Activated naive CD8-positive, alpha-beta T cell treated with anti-CD3 and anti-CD28 coated beads, Interleukin-2, amount 10 ng/mL, durations not matched to agents 7 days and 5 days (primary cell): ENCODE results near the gene GNG4. TPM values are rescaled to one million over a fixed set of nuclear protein-coding genes. Genes with fewer than 3 reads are reported as not detected.

Experiments
- ATAC-seq: fragments of 150-1000 bp; cut with Tn5 transposase; one replicate; pipeline ENCODE4 v1.10.0; 2021; ENCODE audit warnings: low read depth, moderate library complexity
- POLR2A ChIA-PET: fragments of 350-600 bp; sonication (Branson Sonifier 250); formaldehyde crosslinking; loops from one replicate; lab custom pipeline; 2021; ENCODE audit warnings: antibody characterized with exemption; lab: Charles Lee
- DNase-seq: peaks from one replicate; pipeline ENCODE4 v3.0.0; 2021
- H3K27ac Mint-ChIP-seq: one replicate; pipeline ENCODE4 v1.8.0; 2022; ENCODE audit warnings: mild to moderate bottlenecking, mixed read lengths
- H3K27me3 Mint-ChIP-seq: one replicate; pipeline ENCODE4 v1.8.0; 2022; ENCODE audit warnings: mild to moderate bottlenecking, moderate library complexity, mixed read lengths
- H3K36me3 Mint-ChIP-seq: one replicate; pipeline ENCODE4 v1.8.0; 2021; ENCODE audit warnings: mild to moderate bottlenecking, mixed read lengths
- H3K4me1 Mint-ChIP-seq: one replicate; pipeline ENCODE4 v1.8.0; 2021; ENCODE audit warnings: mixed read lengths
- H3K4me3 Mint-ChIP-seq: one replicate; pipeline ENCODE4 v1.8.0; 2022; ENCODE audit warnings: mild to moderate bottlenecking, moderate library complexity, mixed read lengths
- H3K9me3 Mint-ChIP-seq: one replicate; pipeline ENCODE4 v1.8.0; 2021; ENCODE audit warnings: mixed read lengths
- total RNA-seq, 2 experiments: library from RNA; stranded (reverse); gene quantifications; one replicate each; pipeline ENCODE4 v1.2.3, GENCODE V29; 2021

The GNG4 gene
- total RNA-seq, 2 experiments from 2014 or later: not detected

- peaks cover 27% of the 10 kb centered on the region for H3K27me3 Mint-ChIP-seq
- H3K9me3 Mint-ChIP-seq: no peaks in the 10 kb centered on the region
- no peaks in the 10 kb centered on the region for H3K4me1 Mint-ChIP-seq
- no peak for DNase-seq
- H3K36me3 Mint-ChIP-seq: no peaks in the 10 kb centered on the region
- no peak overlapping the region for H3K4me3 Mint-ChIP-seq
- POLR2A ChIA-PET: no interaction called here
- no peak for ATAC-seq
- H3K27ac Mint-ChIP-seq: no peak overlapping the region
Measured at GRCh38 chr1:235511470-235512240, 137.9 kb downstream of the GNG4 start.

GRCh38 chr1:235510823-235511222 is 138.8 kb downstream of the GNG4 start:
- H3K27ac Mint-ChIP-seq: no peak overlapping the region
- no peaks in the 10 kb centered on the region for H3K9me3 Mint-ChIP-seq
- ATAC-seq (no peak), DNase-seq (no peak)
- POLR2A ChIA-PET: no interaction called here
- H3K36me3 Mint-ChIP-seq: no peaks in the 10 kb centered on the region
- peaks cover 23% of the 10 kb centered on the region for H3K27me3 Mint-ChIP-seq
- peaks cover 4% of the 10 kb centered on the region for H3K4me1 Mint-ChIP-seq
- no peak overlapping the region for H3K4me3 Mint-ChIP-seq

GRCh38 chr1:235507623-235508022 is 142.0 kb downstream of the GNG4 start:
- ATAC-seq (no peak), DNase-seq (no peak)
- no peaks in the 10 kb centered on the region for H3K36me3 Mint-ChIP-seq
- POLR2A ChIA-PET: no interaction called here
- H3K9me3 Mint-ChIP-seq: no peaks in the 10 kb centered on the region
- H3K4me3 Mint-ChIP-seq: no peak overlapping the region
- H3K4me1 Mint-ChIP-seq: peaks cover 11% of the 10 kb centered on the region
- no peak overlapping the region for H3K27ac Mint-ChIP-seq
- H3K27me3 Mint-ChIP-seq: peaks cover 20% of the 10 kb centered on the region

GRCh38 chr1:235504494-235505222 is 144.9 kb downstream of the GNG4 start:
- Mint-ChIP-seq H3K4me3 (peak overlapping the region; percentile 90), H3K4me1 (peaks cover 20% of the 10 kb centered on the region), H3K36me3 (no peaks in the 10 kb centered on the region), H3K27me3 (peaks cover 9% of the 10 kb centered on the region), H3K27ac (peak overlapping the region; percentile 92), H3K9me3 (no peaks in the 10 kb centered on the region)
- ATAC-seq (peak; percentile 87), DNase-seq (peak; percentile 98)
- POLR2A ChIA-PET: interaction anchor here (0.6 to 2.1 kb wide), 11 partner anchors 28 to 1026 kb away, joined by 3 to 7 read pairs (median 4); partner anchors contain the start of genes RBM34 and TARBP1

DNA sequence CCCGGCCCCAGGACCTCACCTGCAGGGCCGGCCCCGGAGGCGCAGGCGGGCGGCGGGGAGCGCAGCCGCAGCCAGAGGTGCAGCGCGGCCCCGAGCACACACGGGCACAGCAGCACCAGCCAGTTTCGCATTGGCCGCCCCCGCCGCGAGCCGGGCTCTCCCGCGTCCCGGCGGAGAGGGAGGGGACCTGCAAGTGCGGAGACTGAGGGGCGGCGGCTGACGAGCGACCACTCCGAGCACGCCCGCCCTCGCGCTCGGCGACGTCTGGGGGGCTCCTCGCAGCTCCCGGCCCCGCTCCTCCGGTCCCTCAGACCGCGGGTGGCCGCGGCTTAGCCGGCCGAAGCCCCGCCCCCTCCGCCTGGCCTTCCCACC is 145.5 kb downstream of the GNG4 start, which contains the start of gene B3GALNT2:
Gene B3GALNT2, minus strand, starts transcription at position 331 of the 372 bp plus-strand sequence. Its CDS starts 200 bp downstream, at position 131.
- no peaks in the 10 kb centered on the region for H3K9me3 Mint-ChIP-seq
- peaks cover 4% of the 10 kb centered on the region for H3K27me3 Mint-ChIP-seq
- H3K27ac Mint-ChIP-seq: peak within 1 kb of the TSS; percentile 92
- POLR2A ChIA-PET: interaction anchor here (0.7 to 2.1 kb wide), 6 partner anchors 33 to 1026 kb away, joined by 3 to 7 read pairs (median 4); partner anchors contain the start of genes RBM34 and TARBP1
- DNase-seq (no peak), ATAC-seq (peak; percentile 57)
- H3K4me3 Mint-ChIP-seq: peak within 1 kb of the TSS; percentile 94
- H3K36me3 Mint-ChIP-seq: no peaks in the 10 kb centered on the region
- H3K4me1 Mint-ChIP-seq: peaks cover 20% of the 10 kb centered on the region

- POLR2A ChIA-PET: interaction anchor here (1.0 to 2.1 kb wide), 5 partner anchors 32 to 1025 kb away, joined by 3 to 7 read pairs (median 5); partner anchors contain the start of genes RBM34 and TARBP1
- Mint-ChIP-seq H3K27me3 (peaks cover 4% of the 10 kb centered on the region), H3K4me3 (peak overlapping the region; percentile 94), H3K4me1 (peaks cover 20% of the 10 kb centered on the region), H3K36me3 (no peaks in the 10 kb centered on the region), H3K27ac (peak overlapping the region; percentile 84), H3K9me3 (no peaks in the 10 kb centered on the region)
- ATAC-seq (no peak), DNase-seq (no peak)
Measured at GRCh38 chr1:235503403-235504121, 146.0 kb downstream of the GNG4 start.

- peak overlapping the region; percentile 84 for H3K27ac Mint-ChIP-seq
- no peak for DNase-seq
- H3K4me1 Mint-ChIP-seq: peaks cover 20% of the 10 kb centered on the region
- H3K9me3 Mint-ChIP-seq: no peaks in the 10 kb centered on the region
- ATAC-seq: no peak
- peak overlapping the region; percentile 94 for H3K4me3 Mint-ChIP-seq
- POLR2A ChIA-PET: interaction anchor here (1.8 to 2.1 kb wide), 2 partner anchors 342 to 1024 kb away, joined by 5 to 7 read pairs; partner anchors contain the start of genes RBM34 and TARBP1
- no peaks in the 10 kb centered on the region for H3K36me3 Mint-ChIP-seq
- peaks cover 4% of the 10 kb centered on the region for H3K27me3 Mint-ChIP-seq
Measured at GRCh38 chr1:235502601-235503402, 146.8 kb downstream of the GNG4 start.

GRCh38 chr1:235500971-235501540 is 148.5 kb downstream of the GNG4 start:
- POLR2A ChIA-PET: no interaction called here
- Mint-ChIP-seq H3K27me3 (no peaks in the 10 kb centered on the region), H3K9me3 (no peaks in the 10 kb centered on the region), H3K27ac (no peak overlapping the region), H3K4me1 (peaks cover 16% of the 10 kb centered on the region), H3K36me3 (no peaks in the 10 kb centered on the region), H3K4me3 (no peak overlapping the region)
- DNase-seq (no peak), ATAC-seq (no peak)

Other genes starting within 250 kb of the GNG4 start
- gene B3GALNT2, start 145.3 kb downstream of the GNG4 start, total RNA-seq: 10 to 100 TPM; 10.6 to 10.7 TPM
- gene LYST, start 217.1 kb upstream of the GNG4 start, total RNA-seq: 10 to 100 TPM; 52.8 to 61.2 TPM